Activated CD4-positive, CD25-positive, alpha-beta regulatory T cell treated with anti-CD3 and anti-CD28 coated beads, Interleukin-2, amount 50 U/mL, for 16 hours (primary cell): ENCODE results near the gene CRISPLD2.
"Not testable (repeated sequence)": the region's sequence is repeated elsewhere in the genome, so short reads cannot be mapped to it uniquely, and the experiment has no call there.

ENCODE experiments used
- DNase-seq: peaks from one replicate; pipeline ENCODE4 v3.0.0-alpha.2; 2020; ENCODE audit warnings: low read depth, low spot score

The CRISPLD2 gene

GRCh38 chr16:84839956-84840355 lies 20.2 kb downstream of the CRISPLD2 start:
- no peak for DNase-seq

GRCh38 chr16:84840687-84841627 lies 21.2 kb downstream of the CRISPLD2 start:
- no peak for DNase-seq

GRCh38 chr16:84841787-84842300 lies 22.1 kb downstream of the CRISPLD2 start:
- DNase-seq, result no peak

- DNase-seq, result no peak
Observed at GRCh38 chr16:84842516-84843148, 22.8 kb downstream of the CRISPLD2 start.

GRCh38 chr16:84843149-84844048 lies 23.6 kb downstream of the CRISPLD2 start:
- DNase-seq, result no peak

GRCh38 chr16:84844049-84844350 lies 24.2 kb downstream of the CRISPLD2 start:
- no peak for DNase-seq

- no peak for DNase-seq
Observed at GRCh38 chr16:84844559-84845495, 25.0 kb downstream of the CRISPLD2 start.

GRCh38 chr16:84845496-84846002 lies 25.8 kb downstream of the CRISPLD2 start:
- DNase-seq, result no peak

- DNase-seq, result no peak
Observed at GRCh38 chr16:84847564-84848355, 28.0 kb downstream of the CRISPLD2 start.

GRCh38 chr16:84848986-84849634 lies 29.3 kb downstream of the CRISPLD2 start:
- DNase-seq, result no peak

GRCh38 chr16:84849751-84850150 lies 30.0 kb downstream of the CRISPLD2 start:
- no peak for DNase-seq

- DNase-seq, result no peak
Observed at GRCh38 chr16:84850714-84851113, 30.9 kb downstream of the CRISPLD2 start.

- DNase-seq, result no peak
Observed at GRCh38 chr16:84851192-84852127, 31.7 kb downstream of the CRISPLD2 start.

GRCh38 chr16:84853534-84853933 lies 33.7 kb downstream of the CRISPLD2 start:
- DNase-seq, result no peak

- no peak for DNase-seq
Observed at GRCh38 chr16:84854759-84855158, 35.0 kb downstream of the CRISPLD2 start.

- DNase-seq, result not testable (repeated sequence)
Observed at GRCh38 chr16:84855435-84856202, 35.8 kb downstream of the CRISPLD2 start.

- not testable (repeated sequence) for DNase-seq
Observed at GRCh38 chr16:84856203-84856581, 36.4 kb downstream of the CRISPLD2 start.
